Prostate gland (tissue), 2 donors: ENCODE results near the gene SUN3.

ENCODE experiments used
- POLR2A ChIP-seq: fragments of 450-650 bp; IDR thresholded peaks from one replicate; pipeline ENCODE4 v1.6.1; 2016; ENCODE audit warnings: antibody characterized with exemption, mild to moderate bottlenecking
- POLR2AphosphoS5 ChIP-seq: sonication (generic); formaldehyde crosslinking; IDR thresholded peaks from one replicate; pipeline ENCODE4 v1.6.1; 2017; ENCODE audit warnings: antibody characterized with exemption
- TF ChIP-seq, protein P1 (sequence below), 4 experiments: fragments of 200-600 bp in 2 of 4; fragments of 450-650 bp in 2 of 4; sonication (generic) in 2 of 4; IDR thresholded peaks; 1 replicate in 3 of 4; 2 replicates in 1 of 4; pipeline ENCODE4 v1.5.1; 2016 to 2019; ENCODE audit warnings: antibody characterized with exemption in 4 of 4, mild to moderate bottlenecking in 2 of 4, moderate library complexity in 2 of 4

- TF ChIP-seq POLR2AphosphoS5 (no peak), POLR2A (no peak)
- TF ChIP-seq, protein P1, sequence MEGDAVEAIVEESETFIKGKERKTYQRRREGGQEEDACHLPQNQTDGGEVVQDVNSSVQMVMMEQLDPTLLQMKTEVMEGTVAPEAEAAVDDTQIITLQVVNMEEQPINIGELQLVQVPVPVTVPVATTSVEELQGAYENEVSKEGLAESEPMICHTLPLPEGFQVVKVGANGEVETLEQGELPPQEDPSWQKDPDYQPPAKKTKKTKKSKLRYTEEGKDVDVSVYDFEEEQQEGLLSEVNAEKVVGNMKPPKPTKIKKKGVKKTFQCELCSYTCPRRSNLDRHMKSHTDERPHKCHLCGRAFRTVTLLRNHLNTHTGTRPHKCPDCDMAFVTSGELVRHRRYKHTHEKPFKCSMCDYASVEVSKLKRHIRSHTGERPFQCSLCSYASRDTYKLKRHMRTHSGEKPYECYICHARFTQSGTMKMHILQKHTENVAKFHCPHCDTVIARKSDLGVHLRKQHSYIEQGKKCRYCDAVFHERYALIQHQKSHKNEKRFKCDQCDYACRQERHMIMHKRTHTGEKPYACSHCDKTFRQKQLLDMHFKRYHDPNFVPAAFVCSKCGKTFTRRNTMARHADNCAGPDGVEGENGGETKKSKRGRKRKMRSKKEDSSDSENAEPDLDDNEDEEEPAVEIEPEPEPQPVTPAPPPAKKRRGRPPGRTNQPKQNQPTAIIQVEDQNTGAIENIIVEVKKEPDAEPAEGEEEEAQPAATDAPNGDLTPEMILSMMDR (IDR thresholded peaks at IDR 0.05) = no peak
These were observed 29.5 kb downstream of the SUN3 start for GRCh38 chr7:47999413-47999812.
